ENCODE data around the gene B4GALT2.

GRCh38 chr1:44024031-44024902 is 45.3 kb downstream of the B4GALT2 start:
- TF ChIP-seq CTCF (IDR thresholded peaks at IDR 0.05; ENCODE audit: insufficient read depth, low read length, poor library complexity, severe bottlenecking) (no peak), EZH2phosphoT487 (conservative IDR thresholded peaks at IDR 0.05; ENCODE audit: low read length) (no peak)
